DND-41 (cell line): Measurements from ENCODE around the gene RBM20.

ENCODE experiments used
- EZH2 ChIP-seq: IDR thresholded peaks from 3 replicates; pipeline ENCODE4 v1.6.1; 2012; ENCODE audit warnings: borderline replicate concordance, low read depth, mild to moderate bottlenecking, moderate library complexity, low read length, inconsistent platforms; ENCODE audit not compliant: severe bottlenecking
- TF ChIP-seq, protein P1 (sequence below): IDR thresholded peaks from 2 replicates; pipeline ENCODE4 v1.5.1; 2012; ENCODE audit warnings: borderline replicate concordance, low read length, moderate library complexity, mild to moderate bottlenecking; ENCODE audit not compliant: poor library complexity, severe bottlenecking; ENCODE audit errors: extremely low read depth

DNA sequence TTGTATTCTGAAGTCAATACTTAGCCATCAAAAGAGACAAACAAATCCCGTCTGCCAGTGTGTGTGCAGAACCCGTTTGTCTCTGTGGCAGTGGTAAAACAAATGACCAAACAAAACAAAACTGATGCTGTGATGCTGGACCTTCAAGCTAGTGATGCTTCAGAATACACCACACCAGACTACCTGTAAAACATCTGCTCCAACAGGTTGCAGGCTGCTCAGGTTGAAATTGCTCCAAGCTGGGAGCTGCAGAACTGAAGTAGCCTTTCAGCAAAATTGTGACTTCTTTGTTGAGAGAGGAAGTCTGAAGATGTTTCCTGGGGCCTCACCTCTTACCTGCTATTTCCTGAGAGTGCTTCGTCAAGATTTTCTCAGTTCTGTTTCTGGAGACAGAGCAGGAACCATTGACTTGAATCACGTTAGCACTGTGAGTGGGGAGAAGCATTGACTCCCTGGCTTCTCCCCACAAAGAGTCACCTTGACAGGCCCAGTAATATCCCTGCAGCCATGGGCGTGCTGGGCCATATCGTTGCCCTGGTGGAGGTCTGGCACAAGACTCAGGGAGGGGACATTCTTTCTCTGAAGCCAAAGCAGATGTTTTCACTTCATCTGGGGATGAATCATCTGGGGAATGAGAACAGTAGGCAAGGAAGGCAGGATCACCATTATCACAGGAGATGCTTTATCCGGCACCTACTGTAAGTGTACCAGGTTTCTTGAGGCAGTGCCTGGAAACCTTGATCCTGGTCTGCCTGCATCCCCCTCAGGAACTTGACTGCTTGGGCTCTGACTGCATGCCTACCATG is 80.2 kb downstream of the RBM20 start:
- TF ChIP-seq, protein P1, sequence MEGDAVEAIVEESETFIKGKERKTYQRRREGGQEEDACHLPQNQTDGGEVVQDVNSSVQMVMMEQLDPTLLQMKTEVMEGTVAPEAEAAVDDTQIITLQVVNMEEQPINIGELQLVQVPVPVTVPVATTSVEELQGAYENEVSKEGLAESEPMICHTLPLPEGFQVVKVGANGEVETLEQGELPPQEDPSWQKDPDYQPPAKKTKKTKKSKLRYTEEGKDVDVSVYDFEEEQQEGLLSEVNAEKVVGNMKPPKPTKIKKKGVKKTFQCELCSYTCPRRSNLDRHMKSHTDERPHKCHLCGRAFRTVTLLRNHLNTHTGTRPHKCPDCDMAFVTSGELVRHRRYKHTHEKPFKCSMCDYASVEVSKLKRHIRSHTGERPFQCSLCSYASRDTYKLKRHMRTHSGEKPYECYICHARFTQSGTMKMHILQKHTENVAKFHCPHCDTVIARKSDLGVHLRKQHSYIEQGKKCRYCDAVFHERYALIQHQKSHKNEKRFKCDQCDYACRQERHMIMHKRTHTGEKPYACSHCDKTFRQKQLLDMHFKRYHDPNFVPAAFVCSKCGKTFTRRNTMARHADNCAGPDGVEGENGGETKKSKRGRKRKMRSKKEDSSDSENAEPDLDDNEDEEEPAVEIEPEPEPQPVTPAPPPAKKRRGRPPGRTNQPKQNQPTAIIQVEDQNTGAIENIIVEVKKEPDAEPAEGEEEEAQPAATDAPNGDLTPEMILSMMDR, result no peak
- TF ChIP-seq EZH2, result no peak
